ENCODE data around the gene LPIN3.

The LPIN3 gene

DNA sequence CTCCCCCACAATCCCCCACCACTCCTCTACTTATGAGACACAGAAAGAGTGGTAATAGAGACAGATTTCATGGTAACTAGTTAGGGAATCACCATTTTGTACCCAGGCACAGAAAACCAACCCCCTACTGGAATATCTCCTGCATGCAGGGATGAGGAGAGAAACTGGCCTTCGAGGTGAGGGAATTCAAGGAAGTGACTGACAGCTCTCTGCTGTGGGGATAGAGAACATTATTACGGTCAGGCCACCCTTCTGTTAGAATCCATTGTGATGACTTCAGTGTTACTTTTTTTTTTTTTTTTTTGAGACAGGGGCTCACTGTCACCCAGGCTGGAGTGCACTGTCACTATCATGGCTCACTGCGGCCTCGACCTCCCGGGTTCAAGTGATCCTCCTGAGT, 13.4 kb upstream of the LPIN3 start:
- DNase-seq (ENCODE audit: low spot score) = no peak

DNA sequence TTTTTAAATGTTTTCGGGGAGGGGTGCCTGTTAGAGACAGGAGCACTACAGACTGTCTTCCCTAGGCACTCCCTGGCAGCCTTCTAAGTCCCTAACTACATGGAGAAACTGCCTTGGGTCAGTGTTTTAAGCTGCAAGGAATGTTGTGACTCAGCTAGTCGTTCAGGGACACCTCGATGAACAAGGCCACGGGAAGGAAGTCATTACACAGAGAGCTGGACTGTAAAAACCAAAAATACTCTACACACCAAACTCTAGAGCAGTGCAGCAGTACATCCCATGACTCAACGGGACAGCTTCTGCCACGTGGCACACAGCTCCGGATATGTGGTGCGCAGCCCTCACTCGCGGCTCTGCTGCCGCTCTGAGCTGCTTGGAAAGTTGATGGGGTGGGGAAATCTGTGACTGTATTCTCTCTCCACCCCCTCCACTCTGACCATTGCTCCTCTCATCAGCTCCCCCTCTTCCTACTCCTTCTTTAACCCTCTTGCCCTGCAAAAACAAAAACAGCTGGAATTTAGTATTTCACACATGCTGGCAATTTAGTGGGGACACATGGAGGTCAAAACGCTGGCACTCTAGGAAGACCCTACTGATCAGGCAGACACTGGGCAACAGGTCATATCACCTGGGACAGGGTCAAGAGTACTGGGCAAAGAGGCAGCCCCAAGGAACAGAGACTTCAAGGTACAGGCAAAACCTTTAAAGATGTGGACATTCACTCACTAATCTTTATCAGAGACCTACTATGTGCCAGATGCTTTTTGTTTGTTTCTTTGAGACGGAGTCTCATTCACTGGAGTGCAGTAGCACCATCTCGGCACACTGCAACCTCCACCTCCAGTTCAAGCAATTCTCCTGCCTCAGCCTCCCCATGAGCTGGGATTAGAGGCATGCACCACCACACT, 10.9 kb upstream of the LPIN3 start:
- no peak for DNase-seq (ENCODE audit: low spot score)

GRCh38 chr20:41330343-41330720, 10.3 kb upstream of the LPIN3 start:
- no peak for DNase-seq (ENCODE audit: low spot score)

DNA sequence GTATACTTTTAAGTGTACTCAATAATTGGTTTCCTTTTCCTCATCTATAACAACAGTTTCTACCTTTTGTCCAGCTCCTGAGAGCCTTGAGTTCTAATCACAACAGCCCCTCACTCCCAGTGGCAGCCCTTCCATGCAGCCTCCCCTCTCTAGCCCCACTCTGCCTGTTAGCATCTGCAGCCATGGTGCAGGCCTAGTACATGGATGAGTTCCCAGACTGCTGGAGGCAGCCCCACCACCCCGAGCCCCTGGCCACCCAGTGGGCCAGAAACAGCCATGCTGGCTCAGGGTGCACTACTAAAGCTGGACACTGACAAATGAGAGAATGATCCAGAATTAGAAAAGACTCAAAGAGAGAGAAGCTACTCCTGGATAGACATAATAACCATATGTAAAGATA, 9.7 kb upstream of the LPIN3 start:
- no peak for DNase-seq (ENCODE audit: low spot score)

DNA sequence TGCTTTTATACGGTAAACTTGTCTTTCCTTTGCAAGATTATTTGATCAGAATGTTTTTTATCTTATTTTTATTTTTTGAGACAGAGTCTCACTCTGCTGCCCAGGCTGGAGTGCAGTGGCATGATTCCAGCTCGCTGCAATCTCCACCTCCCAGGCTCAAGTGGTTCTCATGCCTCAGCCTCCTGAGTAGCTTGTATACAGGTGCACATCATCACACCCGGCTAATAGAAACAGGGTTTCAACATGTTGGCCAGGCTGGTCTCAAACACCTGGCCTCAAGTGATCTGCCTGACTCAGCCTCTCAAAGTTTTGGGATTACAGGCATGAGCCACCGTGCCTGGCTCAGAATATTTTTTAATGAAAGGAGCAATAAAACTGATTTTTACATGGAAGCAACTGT, 8.9 kb upstream of the LPIN3 start:
- no peak for DNase-seq (ENCODE audit: low spot score)

DNA sequence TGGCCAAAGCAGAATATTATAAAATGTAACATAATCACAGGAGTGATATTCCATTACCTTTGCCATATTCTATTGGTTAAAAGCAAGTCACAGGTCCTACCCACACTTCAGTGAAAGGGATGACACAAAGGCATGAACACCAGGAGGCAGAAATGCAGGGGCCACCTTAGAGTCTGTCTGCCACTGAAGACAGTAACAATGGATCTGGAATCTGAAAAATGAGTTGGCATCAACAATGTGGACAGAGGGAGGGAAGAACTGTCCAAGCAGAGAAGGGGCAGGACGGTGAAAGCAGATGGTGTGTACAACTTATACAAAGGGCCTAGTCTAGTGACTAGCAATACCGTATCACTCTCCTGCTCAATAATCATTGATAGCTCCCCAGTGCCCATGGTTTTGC, 6.6 kb upstream of the LPIN3 start:
- no peak for DNase-seq (ENCODE audit: low spot score)

- DNase-seq (ENCODE audit: low spot score) = no peak
Observed at GRCh38 chr20:41334443-41335421, 5.9 kb upstream of the LPIN3 start.

DNA sequence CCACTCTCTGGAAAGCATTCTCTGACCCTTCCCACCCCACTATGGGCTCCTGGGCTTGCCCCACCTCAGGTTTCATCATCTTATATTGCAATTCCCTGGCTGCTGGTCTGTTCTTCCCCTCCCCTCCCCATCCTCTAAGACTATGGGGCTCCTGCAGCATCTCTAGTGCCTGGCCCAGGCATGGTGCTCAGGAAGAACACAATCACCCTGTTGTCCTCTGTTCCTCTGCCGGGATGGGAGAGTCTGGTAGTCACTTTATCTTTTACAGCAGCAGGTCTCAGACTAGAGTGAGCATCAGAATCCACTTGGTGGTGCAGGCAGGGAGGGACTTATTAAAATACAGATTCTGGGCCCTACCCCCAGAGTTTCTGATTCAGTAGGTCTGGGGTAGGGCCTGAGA, 5.0 kb upstream of the LPIN3 start:
- no peak for DNase-seq (ENCODE audit: low spot score)

DNA sequence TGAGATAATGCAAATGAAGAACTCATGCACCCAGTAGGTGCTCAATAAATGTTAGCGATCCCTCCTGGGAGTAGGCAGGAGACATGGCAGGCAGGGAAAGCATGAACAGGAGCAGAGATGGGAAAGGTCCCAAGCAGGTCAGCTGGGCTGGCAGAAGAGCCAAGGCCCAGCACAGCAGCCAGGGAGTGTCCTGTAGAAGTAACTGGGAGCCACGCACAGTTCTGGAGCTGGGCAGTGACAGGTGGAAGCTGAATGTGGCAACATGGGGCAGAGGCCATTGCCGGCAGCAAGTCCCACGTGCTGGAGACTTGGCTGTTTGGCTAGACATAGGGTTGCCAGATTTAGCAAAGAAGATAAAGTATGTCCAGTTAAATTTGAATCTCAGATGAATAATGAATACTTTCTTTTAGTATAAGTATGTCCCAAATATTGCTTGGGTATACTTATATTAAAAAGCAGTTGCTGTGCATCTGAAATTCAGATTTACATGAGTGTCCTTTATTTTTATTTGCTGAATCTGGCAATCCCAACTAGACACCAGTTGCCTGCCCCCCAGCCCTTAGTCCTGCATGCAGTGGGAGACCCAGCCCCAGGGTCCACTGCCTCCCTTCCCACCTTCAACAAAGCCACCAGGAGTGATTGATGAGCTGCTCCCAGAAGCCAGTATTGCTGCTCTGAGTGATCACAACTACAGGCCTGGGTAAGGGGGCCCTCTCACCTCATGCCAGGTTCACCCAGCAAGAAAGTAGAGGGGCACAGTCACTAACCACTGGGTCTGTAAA, 3.7 kb upstream of the LPIN3 start:
- DNase-seq (ENCODE audit: low spot score) = no peak

GRCh38 chr20:41339957-41340326, 679 bp upstream of the LPIN3 start:
- DNase-seq (ENCODE audit: low spot score) = peak; percentile 80

DNA sequence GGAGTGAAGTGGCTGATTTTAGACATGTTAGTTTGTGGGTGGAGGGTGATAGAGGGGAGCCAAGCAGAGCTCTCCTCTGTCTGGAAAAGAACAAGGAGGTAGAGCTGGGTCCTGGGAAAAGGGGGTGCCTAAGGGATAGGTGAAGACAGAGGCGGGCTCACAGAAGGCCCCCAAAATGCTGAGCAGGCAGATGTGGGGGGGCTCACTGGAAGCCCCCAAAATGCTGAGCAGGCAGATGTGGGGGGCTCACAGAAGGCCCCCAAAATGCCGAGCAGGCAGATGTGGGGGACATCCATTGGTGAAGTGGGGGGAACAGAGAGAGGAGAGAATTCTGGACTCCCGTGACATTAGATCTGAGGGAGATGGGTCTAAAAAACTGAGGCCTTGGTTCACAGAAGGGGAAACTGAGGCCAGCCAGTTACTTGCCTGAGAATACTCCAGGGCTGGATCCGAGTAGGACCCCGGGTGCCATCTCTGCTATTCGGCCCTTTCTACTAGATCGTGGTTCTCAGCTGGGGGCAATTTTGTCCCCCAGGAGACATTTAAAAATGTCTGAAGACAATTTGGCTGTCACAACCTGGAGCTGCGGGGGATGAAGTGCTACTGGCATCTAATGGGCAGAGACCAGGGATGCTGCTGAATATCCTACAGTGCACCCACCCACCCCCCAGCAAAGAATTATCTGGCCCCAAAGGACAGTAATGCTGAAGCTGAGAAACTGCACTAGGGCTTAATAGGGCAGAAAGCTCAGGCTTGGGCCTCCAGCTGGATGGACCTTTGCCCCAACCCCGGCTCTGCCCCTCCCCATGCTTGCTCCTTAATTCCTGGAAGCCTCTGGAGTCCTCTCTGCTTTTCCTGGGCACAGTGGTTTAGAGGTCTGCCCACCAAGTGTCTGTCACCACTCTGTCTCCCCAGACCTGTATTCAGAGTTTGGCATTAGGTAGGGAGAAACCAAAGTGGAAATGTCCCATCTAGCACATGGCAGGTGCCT, 2.1 kb downstream of the LPIN3 start:
- no peak for DNase-seq (ENCODE audit: low spot score)

GRCh38 chr20:41344477-41344876, 3.9 kb downstream of the LPIN3 start:
- DNase-seq (ENCODE audit: low spot score) = no peak

- DNase-seq (ENCODE audit: low spot score) = no peak
Observed at GRCh38 chr20:41344938-41345728, 4.5 kb downstream of the LPIN3 start.

GRCh38 chr20:41345729-41346067, 5.1 kb downstream of the LPIN3 start:
- DNase-seq (ENCODE audit: low spot score) = no peak

DNA sequence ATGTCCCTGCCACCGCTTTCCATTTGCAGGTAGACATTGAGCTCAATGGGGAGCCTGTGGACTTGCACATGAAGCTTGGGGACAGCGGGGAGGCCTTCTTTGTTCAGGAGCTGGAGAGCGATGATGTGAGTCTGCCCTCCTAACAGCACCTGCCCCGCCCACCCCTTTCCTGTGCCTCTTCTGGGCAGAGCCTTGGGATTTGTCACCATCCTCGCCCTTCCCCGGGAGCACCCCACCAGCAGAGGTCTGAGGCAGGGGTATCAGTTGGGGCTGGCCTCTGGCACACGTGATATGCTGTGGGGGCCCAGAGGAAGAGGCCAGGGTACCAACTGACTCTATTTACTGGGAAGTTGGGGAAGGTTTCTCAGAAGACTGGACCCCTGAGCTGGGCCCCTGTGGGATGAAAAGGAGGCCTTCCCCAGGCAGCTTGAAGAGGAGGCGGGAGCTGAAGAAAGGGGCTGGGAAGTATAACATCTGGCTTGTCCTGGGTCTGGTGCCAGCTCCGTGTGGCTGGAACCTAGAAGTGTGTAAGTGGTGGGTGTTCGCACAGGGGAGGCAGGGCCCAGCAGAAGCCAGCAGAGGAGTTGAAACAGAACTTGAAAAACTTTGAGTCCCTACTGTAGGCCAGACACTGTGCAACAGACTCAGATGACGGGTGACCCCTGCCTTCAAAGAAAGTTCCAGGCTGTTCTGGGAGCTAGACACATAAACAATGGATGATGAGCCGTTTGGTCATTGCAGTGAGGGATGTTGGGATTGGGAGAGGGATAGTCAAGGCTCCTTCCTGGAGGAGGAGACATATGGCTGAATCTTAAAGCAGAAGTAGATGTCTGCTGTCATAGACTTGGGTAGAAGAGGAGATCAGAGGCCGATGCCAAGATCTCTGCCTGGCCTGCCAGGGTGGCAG, 7.2 kb downstream of the LPIN3 start:
- no peak for DNase-seq (ENCODE audit: low spot score)

GRCh38 chr20:41348430-41349172, 8.0 kb downstream of the LPIN3 start:
- DNase-seq (ENCODE audit: low spot score) = no peak

DNA sequence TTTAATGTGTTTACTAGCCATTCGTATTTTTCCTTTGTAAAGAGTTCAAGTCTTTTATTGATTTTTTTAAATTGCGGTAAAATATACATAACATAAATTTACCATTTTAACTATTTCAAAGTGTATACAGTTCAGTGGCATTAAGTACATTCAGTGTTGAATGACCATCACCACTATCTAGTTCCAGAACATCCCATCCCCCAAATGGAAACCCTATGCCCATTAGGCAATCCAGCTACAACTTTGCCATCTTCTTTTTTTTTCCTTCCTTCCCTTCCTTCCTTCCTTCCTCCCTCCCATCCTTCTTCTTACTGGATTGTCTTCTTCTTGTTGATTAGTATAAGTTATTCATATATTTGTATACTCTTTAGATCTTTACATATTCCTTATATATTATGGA, 8.6 kb downstream of the LPIN3 start:
- DNase-seq (ENCODE audit: low spot score) = no peak

GRCh38 chr20:41349943-41350342, 9.3 kb downstream of the LPIN3 start:
- no peak for DNase-seq (ENCODE audit: low spot score)
